RWPE2 (cell line): ENCODE results near the gene NXT1.

Experiments
- ATAC-seq: fragments of 200-7000 bp; cut with Tn5 transposase; 3 replicates; pipeline ENCODE4 v1.9.1; 2021; ENCODE audit warnings: low read depth
- DNase-seq: peaks from one replicate; pipeline ENCODE4 v3.0.0-alpha.2; 2020; ENCODE audit warnings: low spot score
- H3K27ac ChIP-seq: fragments of 450-650 bp; 2 replicates; pipeline ENCODE4 v1.5.1; 2017; ENCODE audit warnings: mild to moderate bottlenecking; ENCODE audit not compliant: poor library complexity, severe bottlenecking
- H3K27me3 ChIP-seq: fragments of 250-450 bp; sonication (Bioruptor Pico); 2 replicates; pipeline ENCODE4 v1.5.1; 2021; ENCODE audit warnings: mild to moderate bottlenecking, moderate library complexity; ENCODE audit not compliant: insufficient read depth, poor library complexity, severe bottlenecking
- H3K36me3 ChIP-seq: fragments of 250-450 bp; sonication (Bioruptor Pico); 2 replicates; pipeline ENCODE4 v1.5.1; 2020; ENCODE audit warnings: low read depth, mild to moderate bottlenecking, moderate library complexity
- H3K4me1 ChIP-seq: fragments of 250-450 bp; sonication (Bioruptor Pico); 2 replicates; pipeline ENCODE4 v1.5.1; 2021; ENCODE audit warnings: mild to moderate bottlenecking, moderate library complexity; ENCODE audit not compliant: insufficient read depth, poor library complexity, severe bottlenecking
- H3K4me3 ChIP-seq: fragments of 250-450 bp; sonication (Bioruptor Pico); 2 replicates; pipeline ENCODE4 v1.5.1; 2021; ENCODE audit warnings: mild to moderate bottlenecking, moderate library complexity; ENCODE audit not compliant: severe bottlenecking
- H3K9me3 ChIP-seq: fragments of 250-450 bp; sonication (Bioruptor Pico); 2 replicates; pipeline ENCODE4 v1.5.1; 2021; ENCODE audit warnings: mild to moderate bottlenecking, moderate library complexity; ENCODE audit not compliant: severe bottlenecking
- CTCF ChIP-seq: fragments of 450-650 bp; IDR thresholded peaks from one replicate; pipeline ENCODE4 v1.5.1; 2017; ENCODE audit warnings: mild to moderate bottlenecking, moderate library complexity; ENCODE audit not compliant: poor library complexity, severe bottlenecking

NXT1 gene

GRCh38 chr20:23365390-23366165 lies 15.0 kb downstream of the NXT1 start:
- H3K4me3 ChIP-seq, result no peak overlapping the region
- H3K27ac ChIP-seq, result no peak overlapping the region
- TF ChIP-seq CTCF, result no peak
- no peak for ATAC-seq
- H3K27me3 ChIP-seq, result no peaks in the 10 kb centered on the region
- peaks cover 35% of the 10 kb centered on the region for H3K4me1 ChIP-seq
- H3K36me3 ChIP-seq, result peaks cover 62% of the 10 kb centered on the region
- H3K9me3 ChIP-seq, result no peaks in the 10 kb centered on the region
- DNase-seq, result no peak

GRCh38 chr20:23366384-23366783 lies 15.8 kb downstream of the NXT1 start:
- Histone ChIP-seq H3K4me1 (peaks cover 30% of the 10 kb centered on the region), H3K27me3 (no peaks in the 10 kb centered on the region), H3K36me3 (peaks cover 70% of the 10 kb centered on the region), H3K9me3 (no peaks in the 10 kb centered on the region), H3K4me3 (no peak overlapping the region), H3K27ac (no peak overlapping the region)
- DNase-seq (no peak), ATAC-seq (no peak)
- TF ChIP-seq CTCF, result no peak

GRCh38 chr20:23367770-23368169 lies 17.2 kb downstream of the NXT1 start:
- Histone ChIP-seq H3K4me3 (no peak overlapping the region), H3K9me3 (no peaks in the 10 kb centered on the region), H3K27ac (peak overlapping the region; percentile 17), H3K4me1 (peaks cover 30% of the 10 kb centered on the region), H3K36me3 (peaks cover 84% of the 10 kb centered on the region), H3K27me3 (no peaks in the 10 kb centered on the region)
- ATAC-seq (peak; percentile 77), DNase-seq (no peak)
- no peak for TF ChIP-seq CTCF

GRCh38 chr20:23368316-23369071 lies 17.9 kb downstream of the NXT1 start:
- Histone ChIP-seq H3K4me3 (no peak overlapping the region), H3K27ac (peak overlapping the region; percentile 17), H3K27me3 (no peaks in the 10 kb centered on the region), H3K4me1 (peaks cover 30% of the 10 kb centered on the region), H3K9me3 (no peaks in the 10 kb centered on the region), H3K36me3 (peaks cover 92% of the 10 kb centered on the region)
- no peak for ATAC-seq
- no peak for DNase-seq
- no peak for TF ChIP-seq CTCF
